ENCODE measurements around the gene PDLIM5.
"Not testable (repeated sequence)": the region's sequence is repeated elsewhere in the genome, so short reads cannot be mapped to it uniquely, and the experiment has no call there.

PDLIM5 gene

DNA sequence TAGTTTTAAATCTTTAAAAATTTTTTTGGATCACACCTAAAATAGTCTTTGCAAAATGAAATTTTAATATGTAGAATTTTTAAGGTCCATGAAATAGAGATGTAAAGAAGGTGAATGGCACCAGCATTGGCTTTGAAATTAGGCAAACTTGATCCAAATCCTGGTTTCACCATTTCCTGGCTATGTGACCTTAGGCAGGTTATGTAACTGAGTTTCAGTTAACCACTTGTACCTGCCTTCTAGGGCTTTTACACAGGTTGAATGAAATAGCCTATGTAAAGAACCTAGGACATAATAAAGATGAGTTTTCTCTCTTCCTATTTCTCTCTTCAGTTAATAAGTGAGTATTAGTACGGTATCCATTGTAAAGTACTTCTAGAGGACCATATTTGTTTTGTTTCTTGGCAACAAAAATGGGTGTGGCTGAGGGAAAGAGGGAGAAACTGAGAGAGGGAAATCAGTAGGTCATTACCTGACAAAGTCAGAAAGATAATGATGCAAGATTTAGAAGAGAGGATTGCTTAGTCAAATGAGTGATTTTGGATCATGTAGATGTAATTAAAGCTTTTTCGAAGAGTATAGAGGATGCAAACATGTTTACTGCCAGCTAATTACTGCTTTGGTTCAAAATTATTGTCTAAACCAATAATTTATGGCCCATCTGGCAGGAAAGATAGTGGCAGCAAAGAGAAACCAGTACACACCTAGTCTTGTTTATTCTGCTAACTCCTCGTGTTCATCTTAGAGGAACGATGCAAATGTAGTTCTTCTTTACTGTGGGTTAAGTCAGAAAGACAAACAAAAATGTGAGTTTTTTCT, 81.9 kb downstream of the PDLIM5 start:
- DNase-seq: no peak

DNA sequence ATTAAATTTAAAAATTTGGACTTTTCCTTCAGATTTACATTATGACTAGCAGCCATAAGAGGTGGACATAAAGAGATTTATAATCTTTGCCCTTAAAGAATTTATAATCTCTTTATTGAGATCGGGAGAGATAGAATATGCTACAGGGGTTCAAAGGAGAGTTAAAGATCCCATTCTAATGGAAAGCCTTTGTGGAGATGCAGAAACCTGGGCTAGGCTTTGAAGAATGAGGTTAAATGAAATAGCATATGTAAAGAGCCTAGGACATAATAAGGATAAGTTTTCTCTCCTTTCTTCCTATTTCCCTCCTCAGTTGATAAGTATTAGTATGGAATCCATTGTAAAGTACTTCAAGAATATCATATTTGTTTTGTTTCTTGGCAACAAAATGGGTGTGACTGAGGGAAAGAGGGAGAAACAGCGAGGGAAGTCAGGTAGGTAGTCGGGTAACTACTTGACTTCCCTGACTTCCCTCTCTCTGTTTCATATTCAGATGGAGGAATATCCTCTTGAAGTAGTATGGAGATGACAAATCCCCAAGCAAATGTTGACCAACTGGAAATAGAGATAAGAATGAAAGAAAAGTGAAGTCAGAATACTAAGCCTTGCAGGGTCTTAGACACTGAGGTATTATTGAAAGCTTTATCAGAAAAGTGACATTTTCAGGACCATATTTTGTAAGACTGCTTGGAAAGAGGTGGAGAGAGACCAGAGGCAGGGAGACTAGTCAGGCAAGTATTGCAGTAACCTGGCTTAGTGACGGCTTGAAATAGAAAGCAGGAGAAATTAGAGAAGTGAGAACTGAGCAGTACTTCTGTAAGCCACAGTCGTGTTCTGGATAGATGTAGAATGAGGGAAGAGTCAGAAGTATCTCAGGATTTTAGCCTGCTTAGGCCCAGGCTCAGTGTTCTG, 82.9 kb downstream of the PDLIM5 start:
- no peak for DNase-seq

DNA sequence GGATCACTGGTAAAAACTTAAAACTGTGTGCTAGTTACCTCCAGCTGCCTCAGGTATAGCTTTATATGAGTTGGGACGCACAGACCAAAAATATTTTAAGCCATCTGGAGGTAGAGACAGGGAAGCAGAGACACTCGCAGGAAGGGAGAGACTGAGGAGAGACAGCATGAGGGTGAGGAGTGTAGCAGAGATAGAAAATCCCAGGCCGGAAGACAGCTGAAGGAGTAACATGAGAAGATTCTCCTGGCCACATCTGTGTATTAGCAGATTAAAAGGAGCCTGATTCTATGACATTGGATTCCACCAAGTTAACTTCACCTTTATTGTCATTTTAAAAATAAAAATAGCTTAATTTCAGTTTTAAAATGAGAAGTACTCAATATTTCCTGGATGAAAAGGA, 84.3 kb downstream of the PDLIM5 start:
- no peak for DNase-seq

DNA sequence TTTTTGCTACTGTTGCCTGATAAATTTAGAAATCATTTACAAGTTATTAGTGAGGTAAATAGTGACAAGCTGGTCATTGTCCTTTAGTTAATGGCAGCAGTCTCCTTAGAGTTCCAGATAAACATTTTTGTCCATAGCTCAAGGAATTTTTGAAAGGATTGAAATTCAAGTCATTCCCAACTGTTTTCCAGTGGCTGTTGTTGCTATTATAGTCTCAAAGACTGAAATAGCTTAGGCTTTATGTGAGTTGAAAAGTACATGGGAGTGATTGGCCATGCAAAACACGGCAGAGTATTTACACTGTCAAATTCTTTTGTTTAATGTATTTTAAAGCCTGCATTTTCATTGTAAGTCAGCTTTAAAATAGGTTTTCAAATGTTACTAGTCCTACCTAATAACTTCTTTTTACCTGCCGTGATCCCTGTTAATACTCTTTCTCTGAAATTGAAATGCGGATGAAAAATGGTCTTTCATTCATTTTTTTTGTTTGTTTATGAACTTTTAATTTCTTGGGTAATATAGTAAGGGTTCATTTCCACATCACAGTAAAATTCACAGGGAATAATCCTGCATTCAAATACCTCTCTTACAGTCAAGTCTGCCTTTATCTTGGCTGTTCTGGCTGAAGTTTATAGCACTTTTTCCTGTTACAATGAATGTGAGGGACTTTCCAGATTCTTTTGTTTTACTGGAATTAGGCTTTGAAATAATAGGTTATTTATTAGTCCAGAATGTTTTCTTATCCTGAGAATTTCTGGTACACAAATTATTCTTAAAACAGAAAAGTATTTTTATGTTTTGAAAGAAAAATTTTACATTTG, 85.1 kb downstream of the PDLIM5 start:
- DNase-seq: no peak

GRCh38 chr4:94537921-94538628, 86.3 kb downstream of the PDLIM5 start:
- DNase-seq: no peak

- no peak for DNase-seq
Observed at GRCh38 chr4:94540476-94540875, 88.7 kb downstream of the PDLIM5 start.

- no peak for DNase-seq
Observed at GRCh38 chr4:94544811-94545210, 93.1 kb downstream of the PDLIM5 start.

DNA sequence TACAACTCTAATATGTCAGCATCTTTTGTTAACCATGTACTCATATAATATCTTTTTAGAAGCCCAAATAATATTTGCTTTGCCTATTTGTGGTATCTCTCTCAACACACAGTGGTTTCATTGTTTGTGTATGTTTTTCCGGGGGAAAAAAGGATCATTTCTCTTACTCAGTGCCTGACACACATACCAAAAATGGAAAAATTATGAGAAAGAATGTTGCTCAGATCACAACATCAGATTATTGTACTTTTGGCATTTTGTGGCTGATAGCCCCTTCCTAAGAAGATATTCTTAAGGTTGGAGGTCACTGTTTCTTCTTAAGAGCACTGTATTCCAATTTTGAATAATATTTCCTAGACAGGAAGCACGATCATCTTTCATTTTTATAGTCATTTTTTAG, 93.6 kb downstream of the PDLIM5 start:
- DNase-seq: no peak

DNA sequence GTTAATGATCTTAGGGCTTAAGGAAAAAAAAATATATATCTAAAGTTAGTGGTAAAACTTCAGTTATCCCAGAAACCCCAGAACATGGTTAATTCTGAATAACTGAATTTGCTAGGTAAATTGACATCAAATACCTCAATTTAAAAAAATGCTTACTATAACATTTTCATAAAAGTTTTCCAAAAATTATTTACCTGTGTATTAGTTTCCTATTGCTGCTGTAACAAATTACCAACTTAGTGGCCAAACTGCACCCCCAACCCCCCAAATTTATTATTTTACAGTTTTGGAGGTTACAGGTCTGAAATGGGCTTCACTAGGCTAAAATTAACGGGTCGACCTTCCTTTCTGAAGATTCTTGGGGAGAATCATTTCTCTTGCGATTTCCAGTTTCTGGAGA, 95.2 kb downstream of the PDLIM5 start:
- no peak for DNase-seq

DNA sequence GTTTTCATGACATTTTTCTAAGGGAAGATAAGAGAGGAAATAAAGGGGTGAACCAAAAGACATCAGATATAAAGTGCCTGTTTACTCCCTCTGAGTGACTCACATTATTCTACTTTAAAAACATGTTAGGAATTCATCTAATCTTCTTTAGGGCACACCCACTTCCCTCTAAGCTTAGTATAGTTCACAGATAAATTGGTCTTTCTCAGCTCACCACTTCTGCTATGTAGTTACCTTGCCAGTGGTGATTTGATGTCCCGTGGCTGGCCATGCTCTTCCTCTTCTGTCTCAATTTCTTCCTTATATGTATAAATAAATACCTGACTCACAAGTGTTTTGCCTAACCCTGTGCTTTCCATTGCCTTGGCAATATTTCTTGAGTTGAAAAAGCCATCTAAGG, 96.8 kb downstream of the PDLIM5 start:
- no peak for DNase-seq

- DNase-seq: no peak
Observed at GRCh38 chr4:94550352-94550751, 98.6 kb downstream of the PDLIM5 start.

DNA sequence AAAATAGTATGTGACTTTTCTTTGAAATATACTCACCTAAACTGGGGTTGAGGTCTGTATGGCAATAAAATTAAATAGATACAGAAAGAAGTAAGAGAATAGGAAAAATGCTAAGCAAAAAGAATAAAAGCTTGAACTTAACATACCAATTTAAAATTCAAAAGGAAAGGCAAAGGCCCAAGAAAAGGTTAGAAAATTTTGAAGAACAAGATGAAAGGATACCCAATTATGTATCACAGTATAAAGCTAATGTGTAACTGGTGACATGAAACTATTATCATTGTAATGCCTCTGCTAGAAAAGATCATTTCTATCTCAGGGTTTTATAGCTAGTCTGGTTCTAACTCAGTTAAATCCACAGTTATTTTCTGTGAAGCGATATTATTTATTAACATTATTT, 99.1 kb downstream of the PDLIM5 start:
- no peak for DNase-seq

- no peak for DNase-seq
Observed at GRCh38 chr4:94551643-94552564, 100.2 kb downstream of the PDLIM5 start.

DNA sequence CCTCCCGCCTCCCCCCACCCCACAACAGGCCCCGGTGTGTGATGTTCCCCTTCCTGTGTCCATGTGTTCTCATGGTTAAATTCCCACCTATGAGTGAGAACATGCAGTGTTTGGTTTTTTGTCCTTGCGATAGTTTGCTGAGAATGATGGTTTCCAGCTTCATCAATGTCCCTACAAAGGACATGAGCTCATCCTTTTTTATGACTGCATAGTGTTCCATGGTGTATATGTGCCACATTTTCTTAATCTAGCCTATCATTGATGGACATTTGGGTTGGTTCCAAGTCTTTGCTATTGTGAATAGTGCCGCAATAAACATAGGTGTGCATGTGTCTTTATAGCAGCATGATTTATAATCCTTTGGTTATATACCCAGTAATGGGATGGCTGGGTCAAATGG, 104.3 kb downstream of the PDLIM5 start:
- not testable (repeated sequence) for DNase-seq

- not testable (repeated sequence) for DNase-seq
Observed at GRCh38 chr4:94557632-94558031, 105.9 kb downstream of the PDLIM5 start.

DNA sequence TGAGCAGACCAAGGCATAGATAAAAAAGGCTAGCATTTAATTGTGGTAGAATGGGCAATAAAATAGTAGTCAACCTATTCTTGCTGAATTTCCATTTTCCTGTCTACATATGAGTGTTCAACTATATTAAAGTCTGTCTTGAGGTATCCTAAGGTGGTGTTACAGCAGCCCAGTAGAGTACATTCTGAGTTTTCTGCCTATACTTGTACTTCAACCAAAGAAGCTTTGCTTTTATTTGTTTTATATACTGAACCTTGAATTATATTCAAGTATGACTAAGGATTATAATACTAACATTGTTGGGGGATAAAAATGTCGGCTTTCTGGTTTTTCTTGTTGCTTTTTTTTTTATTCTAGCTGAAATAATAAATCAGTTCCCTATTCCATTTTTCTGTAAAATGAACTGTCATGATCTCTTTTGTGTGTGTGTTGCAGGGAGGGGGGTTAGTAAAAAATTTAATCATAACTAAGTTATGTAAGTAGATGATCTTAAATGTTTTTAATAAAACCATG, 106.7 kb downstream of the PDLIM5 start:
- DNase-seq: no peak

GRCh38 chr4:94559351-94559806, 107.6 kb downstream of the PDLIM5 start:
- DNase-seq: no peak

- DNase-seq: peak; percentile 1
Observed at GRCh38 chr4:94561249-94562024, 109.7 kb downstream of the PDLIM5 start.

- no peak for DNase-seq
Observed at GRCh38 chr4:94562285-94562684, 110.5 kb downstream of the PDLIM5 start.

- no peak for DNase-seq
Observed at GRCh38 chr4:94564252-94564651, 112.5 kb downstream of the PDLIM5 start.

All from activated CD4-positive, alpha-beta T cell treated with anti-CD3 and anti-CD28 coated beads, Interleukin-2, Interleukin-6, amounts not matched to agents 100 ng/mL and 50 ng/mL, durations not matched to agents 16 hours and 8 hours (primary cell).